Measurements from ENCODE around the gene ABHD17B.
"Not testable (repeated sequence)": the region's sequence is repeated elsewhere in the genome, so short reads cannot be mapped to it uniquely, and the experiment has no call there.

Gene ABHD17B

GRCh38 chr9:71915495-71915894 lies 4.5 kb upstream of the ABHD17B start:
- DNase-seq, result no peak

- DNase-seq, result no peak
These were observed 929 bp upstream of the ABHD17B start for GRCh38 chr9:71911908-71912335.

- no peak for DNase-seq
These were observed 338 bp downstream of the ABHD17B start for GRCh38 chr9:71910650-71911060.

DNA sequence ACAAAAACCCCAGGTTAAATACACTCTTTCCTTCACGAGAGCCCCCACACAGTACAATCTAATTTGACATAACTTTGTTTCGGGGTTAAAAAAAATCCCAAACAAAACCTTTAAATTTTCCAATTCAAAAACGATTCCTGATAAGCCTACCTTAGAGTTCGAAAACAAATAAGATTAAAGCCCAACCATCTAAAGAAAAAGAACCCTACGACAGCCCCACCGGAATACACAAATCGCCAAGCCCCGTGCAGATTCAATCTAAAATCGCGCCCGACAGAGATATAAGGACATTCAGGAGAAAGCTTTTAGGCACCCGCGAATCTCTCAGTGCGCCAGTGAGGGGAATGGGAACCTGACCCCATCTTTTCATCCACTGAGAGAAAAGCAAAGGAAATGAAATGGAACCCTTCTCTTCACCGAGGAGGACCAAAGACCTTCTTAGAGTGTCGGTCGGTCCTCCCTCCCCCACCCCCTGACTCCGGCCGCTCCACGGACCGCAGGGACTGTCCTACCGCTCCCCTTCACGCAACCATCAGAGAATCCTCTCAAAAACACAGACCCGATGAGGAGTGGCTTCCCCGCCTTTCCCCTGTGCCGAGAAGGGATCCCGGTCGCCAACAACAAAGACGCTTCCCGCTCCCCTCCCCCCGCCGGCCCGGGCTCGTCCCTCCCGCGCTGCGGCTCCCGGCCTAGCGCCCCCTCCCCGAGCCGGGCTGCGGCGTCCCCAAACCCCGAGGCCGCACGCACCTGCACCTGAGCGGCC lies 925 bp downstream of the ABHD17B start:
- DNase-seq, result peak; percentile 7 to 13

- no peak for DNase-seq
These were observed 2.2 kb downstream of the ABHD17B start for GRCh38 chr9:71908825-71909224.

DNA sequence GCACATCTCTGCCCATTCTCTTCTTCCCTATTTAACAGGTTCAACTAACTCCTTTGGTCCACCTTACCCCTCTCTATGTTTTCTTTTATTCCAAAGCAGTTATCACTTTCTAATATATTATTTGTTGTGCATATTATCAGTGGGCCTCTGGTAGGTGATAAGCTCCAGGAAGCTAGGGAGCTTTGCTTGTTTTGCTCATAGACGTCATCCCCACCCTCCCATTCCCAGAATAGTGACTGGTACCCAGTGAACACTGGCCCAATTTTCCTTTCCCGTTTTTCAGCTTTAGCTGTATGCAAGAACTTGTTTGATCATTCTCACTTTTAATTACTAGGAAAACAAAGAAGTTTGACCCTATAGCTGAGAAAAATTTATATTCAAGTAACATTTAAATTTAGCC lies 6.9 kb downstream of the ABHD17B start:
- DNase-seq, result no peak

DNA sequence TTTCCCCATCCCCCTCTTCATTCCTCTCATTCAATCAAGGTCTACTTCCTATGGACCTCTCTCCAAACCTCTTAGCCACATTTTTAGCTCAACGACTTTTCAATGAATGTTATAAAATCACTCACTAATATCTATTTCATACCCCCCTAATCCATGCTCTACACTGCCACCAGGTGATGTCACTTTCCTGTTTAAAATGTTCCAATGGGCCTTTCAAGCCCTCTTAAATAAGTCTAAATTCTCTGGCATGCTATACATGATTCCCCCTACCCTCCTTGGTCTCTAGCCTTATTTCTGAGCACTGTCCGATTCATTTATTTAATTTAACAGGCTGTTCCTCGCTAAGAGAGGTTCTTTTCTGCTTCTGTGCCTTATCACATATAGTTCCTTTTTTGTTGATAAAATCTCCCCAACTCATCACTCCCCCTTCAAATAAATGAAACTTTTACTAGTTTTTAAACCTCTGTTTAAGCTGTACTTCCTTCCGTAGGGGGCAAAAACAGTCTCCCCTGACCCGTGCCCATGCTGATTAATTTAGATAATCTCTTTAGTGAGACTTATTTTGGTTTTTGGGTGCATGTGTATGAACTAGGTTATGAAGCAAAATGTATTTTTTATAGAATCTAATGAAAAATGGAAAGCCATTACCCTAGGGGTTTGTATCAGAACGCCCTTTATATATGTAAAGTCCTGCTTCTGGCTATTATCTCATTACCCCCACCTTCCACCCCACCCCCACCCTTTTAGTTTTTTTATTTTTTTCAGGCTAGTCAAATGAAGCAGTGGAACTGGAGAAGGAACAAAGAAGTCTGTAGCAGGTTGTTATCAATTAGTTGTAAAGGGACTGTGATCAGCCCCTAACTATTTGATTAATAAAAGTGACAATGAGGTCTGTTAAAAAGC lies 9.0 kb downstream of the ABHD17B start:
- DNase-seq, result no peak

- not testable (repeated sequence) for DNase-seq
These were observed 12.2 kb downstream of the ABHD17B start for GRCh38 chr9:71898756-71899155.

DNA sequence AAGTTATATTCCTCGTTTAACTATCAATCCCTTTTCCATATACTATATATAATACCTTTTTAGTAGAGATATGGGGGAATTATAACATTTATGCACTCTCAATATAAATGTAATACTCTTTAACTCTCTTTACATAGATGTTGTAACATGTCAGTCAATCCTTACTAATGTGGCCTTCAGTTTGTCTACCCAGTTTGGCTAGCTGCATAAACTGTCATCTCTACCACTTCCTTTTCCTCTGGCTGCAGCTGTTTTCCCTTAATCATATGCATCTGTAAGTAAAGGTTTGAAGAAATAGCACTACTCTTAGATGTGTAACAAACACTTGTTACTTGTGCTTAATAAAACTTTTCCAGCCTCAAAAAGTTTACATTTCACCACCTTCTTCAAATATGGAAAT lies 13.4 kb downstream of the ABHD17B start:
- DNase-seq, result no peak

DNA sequence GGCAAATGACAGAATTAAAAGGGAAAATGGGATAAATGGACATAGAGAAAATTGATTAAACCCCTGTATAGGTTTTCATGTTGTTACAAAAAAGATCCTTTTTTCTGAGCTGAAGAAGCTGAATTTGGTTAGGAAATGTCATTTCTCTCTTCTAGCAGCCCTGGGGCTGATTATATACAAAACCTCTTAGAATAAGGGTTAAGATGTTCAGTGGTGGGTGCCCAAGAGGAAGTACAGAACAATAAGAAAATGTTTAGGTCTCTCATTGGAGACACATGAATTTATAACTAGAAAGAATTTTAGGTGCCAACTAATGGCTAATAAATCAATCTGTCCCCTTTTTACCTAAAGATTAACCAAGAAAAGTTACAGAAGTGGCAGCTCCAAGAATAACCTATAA lies 14.2 kb downstream of the ABHD17B start:
- no peak for DNase-seq

GRCh38 chr9:71895955-71896354 lies 15.0 kb downstream of the ABHD17B start:
- no peak for DNase-seq

DNA sequence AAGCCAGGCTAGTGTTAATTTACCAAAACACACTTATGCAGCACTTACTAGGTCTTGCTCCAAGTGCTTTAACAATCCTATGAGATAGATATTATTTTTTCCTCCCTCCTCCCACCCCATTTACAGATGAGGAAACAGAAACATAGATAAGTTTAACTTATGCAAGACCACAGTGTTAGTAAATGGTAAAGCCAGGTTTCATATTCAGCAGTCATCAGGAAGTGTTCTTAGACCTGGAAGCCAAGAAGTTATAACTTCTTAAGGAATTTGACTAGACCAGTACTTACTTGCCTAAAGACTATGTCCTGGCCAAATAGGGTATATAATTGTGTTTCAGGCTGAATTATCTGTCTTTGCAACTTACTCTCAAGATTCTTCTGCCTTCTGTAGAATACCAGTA lies 15.9 kb downstream of the ABHD17B start:
- DNase-seq, result no peak

GRCh38 chr9:71891557-71892189 lies 19.3 kb downstream of the ABHD17B start:
- DNase-seq, result no peak

GRCh38 chr9:71890042-71890679 lies 20.8 kb downstream of the ABHD17B start:
- DNase-seq, result no peak

GRCh38 chr9:71887362-71887761 lies 23.6 kb downstream of the ABHD17B start:
- DNase-seq, result no peak

- DNase-seq, result no peak
These were observed 24.5 kb downstream of the ABHD17B start for GRCh38 chr9:71886541-71886940.

DNA sequence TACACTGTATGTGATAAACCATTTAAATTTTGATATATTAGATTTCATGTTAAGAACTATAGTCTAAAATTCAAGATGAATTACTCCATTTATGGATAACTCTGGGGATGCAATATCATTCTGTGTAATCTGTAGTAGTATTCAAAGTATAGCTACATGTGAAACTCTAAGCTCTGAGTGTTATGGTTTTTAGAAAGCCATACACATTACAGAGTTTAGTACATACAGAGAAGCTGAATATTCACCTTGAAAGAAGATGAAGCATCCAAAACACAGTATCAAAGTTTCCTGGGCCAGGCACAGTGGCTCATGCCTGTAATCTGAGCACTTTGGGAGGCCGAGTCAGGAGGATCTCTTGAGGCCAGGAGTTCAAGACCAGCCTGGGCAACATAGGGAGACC lies 25.0 kb downstream of the ABHD17B start:
- DNase-seq, result no peak

DNA sequence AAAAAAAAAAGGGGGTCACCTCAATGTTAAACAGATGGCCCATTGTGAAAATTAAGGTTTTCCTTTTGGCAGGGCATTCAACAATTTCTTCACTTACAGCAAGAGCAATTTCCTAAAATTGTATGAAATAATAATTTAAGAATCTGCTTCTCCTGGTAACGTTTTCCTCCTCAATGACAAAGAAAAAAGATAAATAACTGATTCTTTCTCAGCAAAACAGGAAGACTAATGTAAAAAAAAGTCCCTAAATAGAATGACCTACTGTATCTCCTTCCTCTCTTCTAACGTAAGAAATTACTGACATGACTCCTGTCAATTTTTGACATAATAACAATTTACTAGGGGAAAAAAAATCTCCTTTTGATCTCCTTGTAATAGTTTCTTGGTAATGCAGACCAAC lies 25.5 kb downstream of the ABHD17B start:
- no peak for DNase-seq

GRCh38 chr9:71884005-71884404 lies 27.0 kb downstream of the ABHD17B start:
- DNase-seq, result no peak

GRCh38 chr9:71879644-71880174 lies 31.3 kb downstream of the ABHD17B start:
- no peak for DNase-seq

DNA sequence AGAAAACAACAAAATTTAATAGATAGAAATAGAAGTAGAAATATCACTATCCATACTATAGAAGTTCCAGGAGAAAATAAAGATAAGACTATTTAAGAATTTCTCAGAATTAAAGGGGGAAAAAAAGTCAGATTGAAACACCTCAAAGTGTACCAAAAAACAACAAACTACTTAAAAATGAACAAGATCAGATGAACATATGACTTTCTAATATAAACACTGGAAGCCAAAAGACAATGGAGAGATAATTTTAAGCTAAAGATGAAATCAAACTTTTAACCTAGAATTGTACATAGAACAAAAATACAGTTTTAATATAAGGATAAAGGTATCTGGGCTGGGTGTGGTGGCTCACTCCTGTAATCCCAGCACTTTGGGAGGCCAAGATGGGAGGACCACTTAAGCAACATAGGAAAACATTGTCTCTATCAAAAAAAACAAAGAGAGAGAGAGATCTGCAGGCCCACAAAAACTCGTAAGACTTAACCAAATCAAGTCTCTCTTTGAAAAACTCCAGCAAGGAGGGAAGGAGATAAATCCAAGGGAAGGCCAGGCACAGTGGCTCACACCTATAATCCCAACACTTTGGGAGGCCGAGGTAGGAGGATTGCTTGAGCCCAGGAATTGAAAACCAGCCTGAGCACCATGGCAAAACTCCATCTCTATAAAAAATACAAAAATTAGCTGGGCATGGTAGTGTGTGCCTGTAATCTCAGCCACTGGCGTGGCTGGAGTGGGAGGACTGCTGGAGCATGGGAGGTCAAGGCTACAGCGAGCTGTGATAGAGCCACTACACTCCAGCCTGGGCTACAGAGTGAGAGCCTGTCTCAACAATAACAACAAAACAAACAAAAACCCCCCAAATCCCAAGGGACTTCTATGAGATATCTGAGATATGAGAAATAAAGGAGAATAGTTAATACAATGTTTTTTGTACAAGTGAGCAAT lies 32.4 kb downstream of the ABHD17B start:
- no peak for DNase-seq

- no peak for DNase-seq
These were observed 34.2 kb downstream of the ABHD17B start for GRCh38 chr9:71876829-71877228.

Measured in activated CD4-positive, alpha-beta T cell treated with anti-CD3 and anti-CD28 coated beads, Interleukin-2, amount 50 U/mL, for 4 hours (primary cell).